Stimulated activated CD4-positive, alpha-beta T cell treated with anti-CD3 and anti-CD28 coated beads, Interleukin-12 subunit alpha, Interleukin-12 subunit beta, amount 100 ng/mL, for 48 hours (primary cell): ENCODE data around the gene PGC.
A peak's percentile ranks its signal among the peaks of the same experiment; 100 is the strongest.

Experiments used
- DNase-seq, 3 donors: peaks; one replicate each; pipeline ENCODE4 v3.0.0-alpha.2; 2020; ENCODE audit warnings: low read depth in 2 of 3, low spot score in 1 of 3

The PGC gene

GRCh38 chr6:41747256-41748101, at the start of gene PGC:
TSS of gene PGC (minus strand) at chr6:41747397. CDS start at chr6:41747334, 63 bp downstream.
- no peak for DNase-seq

GRCh38 chr6:41796474-41796873, 49.3 kb upstream of the PGC start:
- no peak for DNase-seq

GRCh38 chr6:41791984-41792383, 44.8 kb upstream of the PGC start:
- no peak for DNase-seq

GRCh38 chr6:41791305-41791704, 44.1 kb upstream of the PGC start:
- no peak for DNase-seq

GRCh38 chr6:41790045-41790444, 42.8 kb upstream of the PGC start:
- no peak for DNase-seq

GRCh38 chr6:41789390-41789724, 42.2 kb upstream of the PGC start:
- no peak for DNase-seq

GRCh38 chr6:41787219-41787917, 40.2 kb upstream of the PGC start, which contains the start of gene TOMM6:
TSS of gene TOMM6 (plus strand) at chr6:41787694. CDS start at chr6:41787698, 4 bp downstream.
- peak; percentile 92 to 96 (median 94) for DNase-seq

GRCh38 chr6:41786451-41787218, 39.4 kb upstream of the PGC start:
- DNase-seq, result peak; percentile 74 to 87 (median 84)

- DNase-seq, result no peak
Observed at GRCh38 chr6:41785689-41786450, 38.7 kb upstream of the PGC start.

GRCh38 chr6:41785254-41785653, 38.1 kb upstream of the PGC start:
- DNase-seq, result no peak

- DNase-seq, result no peak
Observed at GRCh38 chr6:41784581-41785171, 37.5 kb upstream of the PGC start.

GRCh38 chr6:41783106-41783780, 36.0 kb upstream of the PGC start:
- no peak for DNase-seq

GRCh38 chr6:41781366-41781730, 34.2 kb upstream of the PGC start:
- DNase-seq, result no peak

GRCh38 chr6:41780551-41781365, 33.6 kb upstream of the PGC start, which contains the start of gene PRICKLE4:
TSS of gene PRICKLE4 (plus strand) at chr6:41780782. CDS start at chr6:41783474, 2,692 bp downstream.
- DNase-seq, result no peak

GRCh38 chr6:41779788-41780550, 32.8 kb upstream of the PGC start, which contains the start of gene FRS3:
TSS of gene FRS3 (minus strand) at chr6:41779900. CDS start at chr6:41776987, 2,913 bp downstream.
- DNase-seq, result peak; percentile 98 to 100 (median 99)

- DNase-seq, result no peak
Observed at GRCh38 chr6:41779336-41779735, 32.1 kb upstream of the PGC start.

- no peak for DNase-seq
Observed at GRCh38 chr6:41778895-41779294, 31.7 kb upstream of the PGC start.
